ENCODE results near the gene AGFG2. TPM values are rescaled to one million over a fixed set of nuclear protein-coding genes. Genes with fewer than 3 reads are reported as not detected.
"Not testable (repeated sequence)": the region's sequence is repeated elsewhere in the genome, so short reads cannot be mapped to it uniquely, and the experiment has no call there.

AGFG2 gene
- total RNA-seq, 1 donor from 2014 or later: 26.6 TPM

- no peaks in the 10 kb centered on the region for H3K27me3 ChIP-seq (ENCODE audit: low read depth)
- H3K36me3 ChIP-seq: no peaks in the 10 kb centered on the region
- no peak for TF ChIP-seq CTCF (IDR thresholded peaks at IDR 0.05; ENCODE audit: borderline replicate concordance)
- H3K9me3 ChIP-seq (replicated peaks): no peaks in the 10 kb centered on the region
- intact Hi-C loops (cut with micrococcal nuclease): no loop called here
- no peak overlapping the region for H3K27ac ChIP-seq (replicated peaks)
- peak overlapping the region; percentile 66 for H3K4me3 ChIP-seq
- no peak for DNase-seq
- H3K4me1 ChIP-seq: peaks cover 13% of the 10 kb centered on the region
Measured at GRCh38 chr7:100492738-100493475, 46.1 kb upstream of the AGFG2 start.

- H3K4me3 ChIP-seq: peak overlapping the region; percentile 66
- peaks cover 13% of the 10 kb centered on the region for H3K4me1 ChIP-seq
- H3K9me3 ChIP-seq (replicated peaks): no peaks in the 10 kb centered on the region
- DNase-seq: peak; percentile 34
- peak; percentile 15 for TF ChIP-seq CTCF (IDR thresholded peaks at IDR 0.05; ENCODE audit: borderline replicate concordance)
- H3K27me3 ChIP-seq (ENCODE audit: low read depth): no peaks in the 10 kb centered on the region
- no peaks in the 10 kb centered on the region for H3K36me3 ChIP-seq
- H3K27ac ChIP-seq (replicated peaks): peak overlapping the region; percentile 3
- intact Hi-C loops (cut with micrococcal nuclease): no loop called here
Measured at GRCh38 chr7:100493476-100494264, 45.3 kb upstream of the AGFG2 start.

DNA sequence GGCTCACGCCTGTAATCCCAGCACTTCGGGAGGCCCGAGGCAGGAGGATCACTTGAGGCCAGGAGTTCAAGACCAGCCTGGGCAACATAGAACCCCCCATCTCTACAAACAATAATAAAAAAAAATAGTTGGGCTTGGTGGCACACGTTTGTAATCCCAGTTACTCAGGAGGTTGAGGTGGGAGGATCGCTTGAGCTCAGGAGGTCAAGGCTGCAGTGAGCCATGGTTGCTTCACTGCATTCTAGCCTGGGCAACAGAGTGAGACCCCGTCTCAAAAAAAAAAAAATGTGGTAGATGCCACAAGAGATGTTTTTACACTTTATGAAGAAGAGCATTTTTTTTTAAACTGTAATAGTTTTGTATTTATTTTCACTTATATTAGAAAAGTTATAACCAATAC, 42.5 kb upstream of the AGFG2 start:
- no peak for DNase-seq

GRCh38 chr7:100500743-100501142, 38.3 kb upstream of the AGFG2 start:
- DNase-seq; H3K9me3 ChIP-seq (replicated peaks); H3K27ac ChIP-seq (replicated peaks); intact Hi-C loops (cut with micrococcal nuclease); H3K36me3 ChIP-seq; H3K27me3 ChIP-seq (ENCODE audit: low read depth); H3K4me1 ChIP-seq; H3K4me3 ChIP-seq: not testable (repeated sequence)

More for the DNA sequence above, 42.5 kb upstream of the AGFG2 start:
- Histone ChIP-seq H3K36me3 (no peaks in the 10 kb centered on the region), H3K9me3 (replicated peaks) (no peaks in the 10 kb centered on the region), H3K4me1 (peaks cover 13% of the 10 kb centered on the region), H3K27ac (replicated peaks) (no peak overlapping the region), H3K4me3 (no peak overlapping the region), H3K27me3 (ENCODE audit: low read depth) (no peaks in the 10 kb centered on the region)
- intact Hi-C loops (cut with micrococcal nuclease): no loop called here
- no peak for TF ChIP-seq CTCF (IDR thresholded peaks at IDR 0.05; ENCODE audit: borderline replicate concordance)

- H3K9me3 ChIP-seq (replicated peaks); H3K4me1 ChIP-seq; DNase-seq; H3K27ac ChIP-seq (replicated peaks); intact Hi-C loops (cut with micrococcal nuclease); H3K4me3 ChIP-seq; H3K36me3 ChIP-seq: not testable (repeated sequence)
- H3K27me3 ChIP-seq (ENCODE audit: low read depth): peaks cover 19% of the 10 kb centered on the region
Measured at GRCh38 chr7:100504031-100504430, 35.0 kb upstream of the AGFG2 start.

DNA sequence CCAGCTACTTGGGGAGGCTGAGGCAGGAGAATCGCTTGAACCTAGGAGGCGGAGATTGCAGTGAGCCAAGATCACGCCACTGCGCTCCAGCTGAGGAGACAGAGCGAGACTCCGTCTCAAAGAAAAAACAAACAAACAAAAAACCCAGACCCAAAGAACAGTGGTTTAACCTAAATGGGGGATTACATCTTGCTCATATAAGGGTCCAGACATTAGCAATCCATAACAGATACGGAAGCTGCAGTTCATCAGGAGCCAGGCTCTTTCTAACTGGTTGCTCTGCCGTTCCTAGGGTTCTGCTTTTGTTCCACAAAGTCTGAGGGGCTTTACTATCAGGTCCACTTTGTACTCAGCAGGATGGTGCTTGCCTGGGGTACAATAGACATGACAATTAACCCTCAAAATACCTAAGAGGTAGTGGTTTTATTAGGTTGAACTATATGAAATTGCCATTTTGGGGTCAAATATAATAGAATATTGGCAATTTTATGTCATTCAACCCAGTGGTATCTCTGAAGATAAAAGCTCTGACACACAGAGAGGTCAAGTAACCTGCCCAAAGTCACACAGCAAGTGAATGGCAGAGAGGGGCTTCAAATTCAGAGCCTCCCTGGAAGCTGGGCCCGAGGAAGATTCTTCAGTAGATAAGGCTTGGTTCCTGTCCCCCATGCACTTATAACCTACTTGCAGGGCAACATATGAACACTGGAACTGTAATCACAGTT, 34.0 kb upstream of the AGFG2 start:
- no peak overlapping the region for H3K27ac ChIP-seq (replicated peaks)
- no peaks in the 10 kb centered on the region for H3K36me3 ChIP-seq
- intact Hi-C loops (cut with micrococcal nuclease): no loop called here
- TF ChIP-seq CTCF (IDR thresholded peaks at IDR 0.05; ENCODE audit: borderline replicate concordance): no peak
- H3K9me3 ChIP-seq (replicated peaks): no peaks in the 10 kb centered on the region
- H3K4me1 ChIP-seq: no peaks in the 10 kb centered on the region
- peaks cover 29% of the 10 kb centered on the region for H3K27me3 ChIP-seq (ENCODE audit: low read depth)
- DNase-seq: no peak
- no peak overlapping the region for H3K4me3 ChIP-seq
